Chondrocyte (in vitro differentiated cells): ENCODE measurements around the gene IKZF1. TPM values are rescaled to one million over a fixed set of nuclear protein-coding genes. Genes with fewer than 3 reads are reported as not detected.

Source experiments
- DNase-seq: peaks from one replicate; pipeline ENCODE4 v3.0.0; 2021; ENCODE audit warnings: mixed read lengths, low spot score
- H3K27ac Mint-ChIP-seq: one replicate; pipeline ENCODE4 v1.8.0; 2021; ENCODE audit warnings: mild to moderate bottlenecking, moderate library complexity, mixed read lengths; ENCODE audit not compliant: unreplicated experiment
- H3K27me3 Mint-ChIP-seq: 2 replicates; pipeline ENCODE4 v1.8.0; 2021; ENCODE audit warnings: low read depth, mixed read lengths
- H3K36me3 Mint-ChIP-seq: 2 replicates; pipeline ENCODE4 v1.8.0; 2021; ENCODE audit warnings: low read depth, mixed read lengths
- H3K4me1 Mint-ChIP-seq: 2 replicates; pipeline ENCODE4 v1.8.0; 2021; ENCODE audit warnings: low read depth, mild to moderate bottlenecking, mixed read lengths
- H3K4me3 Mint-ChIP-seq: one replicate; pipeline ENCODE4 v1.8.0; 2021; ENCODE audit warnings: mild to moderate bottlenecking, moderate library complexity, mixed read lengths; ENCODE audit not compliant: unreplicated experiment
- H3K9me3 Mint-ChIP-seq: 2 replicates; pipeline ENCODE4 v1.8.0; 2021; ENCODE audit warnings: low read depth, mixed read lengths
- CTCF ChIP-seq: fragments of 200-600 bp; sonication (generic); IDR thresholded peaks from 2 replicates; pipeline ENCODE4 v1.5.0; 2021; ENCODE audit warnings: antibody characterized with exemption, mild to moderate bottlenecking, moderate library complexity
- total RNA-seq: library from RNA; stranded (reverse); gene quantifications from 3 replicates; pipeline ENCODE4 v1.2.1, GENCODE V29; 2021

The IKZF1 gene
- total RNA-seq, 1 donor from 2014 or later: not detected

DNA sequence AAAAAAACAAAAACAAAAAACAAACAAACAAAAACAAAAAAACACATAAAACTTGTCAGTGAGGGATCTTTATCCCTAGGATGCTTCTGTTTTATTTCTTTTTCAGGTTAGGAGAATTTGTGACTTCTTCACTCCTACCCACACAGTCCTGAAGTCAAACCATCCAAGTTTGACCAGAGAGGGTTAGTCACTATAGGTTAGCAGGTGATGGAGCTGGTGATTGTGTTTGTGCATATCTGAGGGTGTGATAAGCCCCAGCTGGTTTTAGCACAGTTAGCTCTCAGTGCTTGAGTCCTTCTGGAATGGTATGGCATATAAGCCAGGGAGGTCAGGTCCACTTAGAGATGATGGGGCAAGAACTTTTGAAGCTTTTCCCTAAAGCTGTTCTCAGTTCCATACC, 11.8 kb upstream of the IKZF1 start:
- TF ChIP-seq CTCF: no peak
- H3K9me3 Mint-ChIP-seq: no peaks in the 10 kb centered on the region
- no peak overlapping the region for H3K4me3 Mint-ChIP-seq
- H3K27ac Mint-ChIP-seq: no peak overlapping the region
- peaks cover 50% of the 10 kb centered on the region for H3K27me3 Mint-ChIP-seq
- H3K36me3 Mint-ChIP-seq: no peaks in the 10 kb centered on the region
- no peak for DNase-seq
- no peaks in the 10 kb centered on the region for H3K4me1 Mint-ChIP-seq

DNA sequence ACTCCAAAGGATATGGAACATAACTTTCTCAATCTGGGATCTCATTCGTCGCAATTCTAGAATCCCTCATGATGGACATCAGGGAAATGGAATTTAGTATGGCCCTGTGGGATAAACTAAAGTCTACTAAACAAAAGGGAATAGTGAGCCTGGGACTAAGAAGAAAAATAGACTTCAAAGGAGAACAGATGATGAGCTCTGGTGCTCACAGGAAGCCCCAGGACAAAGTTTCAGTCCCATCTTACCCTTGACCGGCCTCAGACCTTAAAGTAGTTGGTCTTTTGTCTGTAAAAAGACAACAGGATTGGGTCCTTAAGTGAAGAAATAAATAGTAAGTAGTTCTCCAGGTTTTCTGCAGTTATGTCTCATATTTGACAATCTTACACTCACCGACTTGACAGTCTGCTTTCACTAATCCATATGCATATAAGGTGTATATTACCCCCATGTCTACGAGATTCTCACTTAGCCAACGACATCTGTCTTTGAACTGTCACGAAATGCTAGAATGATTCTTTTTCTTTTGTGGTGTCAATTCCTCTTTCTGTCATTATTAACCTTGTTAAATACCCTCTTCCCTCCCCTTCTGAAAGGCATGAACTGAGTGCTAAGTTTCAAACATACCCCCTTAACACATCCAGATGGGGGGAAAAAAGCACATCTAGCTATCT, 10.9 kb upstream of the IKZF1 start:
- DNase-seq: no peak
- Mint-ChIP-seq H3K4me1 (no peaks in the 10 kb centered on the region), H3K27ac (no peak overlapping the region), H3K9me3 (no peaks in the 10 kb centered on the region), H3K4me3 (no peak overlapping the region), H3K27me3 (peaks cover 53% of the 10 kb centered on the region), H3K36me3 (no peaks in the 10 kb centered on the region)
- no peak for TF ChIP-seq CTCF

DNA sequence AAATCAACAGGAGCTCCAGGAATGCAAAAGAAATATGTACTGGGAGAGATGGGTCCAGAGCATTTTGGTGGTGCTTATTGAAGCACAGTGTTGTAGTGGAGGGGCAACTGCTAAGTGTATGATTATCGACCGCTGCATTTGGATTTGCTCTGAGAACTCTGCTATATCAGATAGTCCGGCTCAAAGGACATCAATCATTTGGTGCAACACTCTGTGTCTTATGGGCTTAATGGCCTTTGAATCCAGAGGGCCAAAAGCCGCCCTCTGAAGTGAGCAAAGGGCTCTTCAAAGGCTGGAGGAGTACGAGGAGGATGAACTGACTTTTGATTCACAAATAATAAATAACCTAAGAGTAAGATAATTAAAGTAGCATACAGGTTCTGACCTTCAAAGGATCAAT, 9.4 kb upstream of the IKZF1 start:
- Mint-ChIP-seq H3K9me3 (no peaks in the 10 kb centered on the region), H3K4me1 (no peaks in the 10 kb centered on the region), H3K4me3 (no peak overlapping the region), H3K36me3 (no peaks in the 10 kb centered on the region), H3K27ac (no peak overlapping the region), H3K27me3 (peaks cover 51% of the 10 kb centered on the region)
- DNase-seq: no peak
- TF ChIP-seq CTCF: no peak

GRCh38 chr7:50296799-50297198, 7.7 kb upstream of the IKZF1 start:
- peaks cover 58% of the 10 kb centered on the region for H3K27me3 Mint-ChIP-seq
- DNase-seq: no peak
- H3K9me3 Mint-ChIP-seq: no peaks in the 10 kb centered on the region
- no peaks in the 10 kb centered on the region for H3K4me1 Mint-ChIP-seq
- no peak overlapping the region for H3K4me3 Mint-ChIP-seq
- H3K36me3 Mint-ChIP-seq: no peaks in the 10 kb centered on the region
- TF ChIP-seq CTCF: no peak
- no peak overlapping the region for H3K27ac Mint-ChIP-seq

DNA sequence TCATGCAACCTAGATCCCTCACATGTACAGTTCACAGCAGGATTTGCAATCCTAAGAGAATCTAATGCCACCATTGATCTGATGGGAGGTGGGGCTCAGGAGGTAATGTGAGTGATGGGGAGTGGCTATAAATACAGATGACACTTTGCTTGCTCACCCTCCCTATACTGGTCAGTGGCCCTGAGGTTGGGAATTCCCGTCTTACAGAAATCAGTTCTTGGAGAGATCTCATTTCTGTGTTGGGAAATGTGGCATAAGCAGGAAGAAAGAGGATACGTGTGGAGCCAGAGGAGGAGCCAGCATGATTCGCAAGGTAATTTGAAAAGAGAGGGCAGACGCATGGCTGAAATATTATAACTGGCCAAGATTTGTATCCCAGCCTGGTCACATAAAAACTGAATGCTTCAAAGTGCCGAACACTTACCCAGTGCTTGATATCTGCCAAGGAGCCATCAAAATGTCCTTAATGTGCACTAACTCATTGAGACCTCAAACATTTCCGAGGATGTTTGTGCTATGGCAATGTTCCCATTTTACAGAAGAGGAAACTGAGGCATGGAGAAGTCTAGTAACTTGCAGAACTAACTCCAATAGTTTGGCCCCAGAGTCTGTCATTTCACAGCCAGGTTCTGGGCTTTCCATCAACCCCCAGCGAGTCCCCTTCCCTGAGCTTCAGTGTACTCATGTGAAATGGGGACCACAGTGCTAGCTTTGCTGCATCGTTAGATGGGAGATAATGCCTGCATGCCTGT, 5.5 kb upstream of the IKZF1 start:
- Mint-ChIP-seq H3K4me1 (no peaks in the 10 kb centered on the region), H3K27ac (no peak overlapping the region), H3K9me3 (no peaks in the 10 kb centered on the region), H3K4me3 (no peak overlapping the region), H3K36me3 (no peaks in the 10 kb centered on the region), H3K27me3 (peaks cover 67% of the 10 kb centered on the region)
- TF ChIP-seq CTCF: no peak
- DNase-seq: no peak
